Suppressor macrophage (primary cell): ENCODE data around the gene FBXW7.

Source experiments
- DNase-seq, 4 experiments: peaks; one replicate each; pipeline ENCODE4 v3.0.0-alpha.2; 2020 to 2022

Gene FBXW7

GRCh38 chr4:152424977-152425376, 110.9 kb downstream of the FBXW7 start:
- DNase-seq: peak; percentile 64 to 92 (median 78)

DNA sequence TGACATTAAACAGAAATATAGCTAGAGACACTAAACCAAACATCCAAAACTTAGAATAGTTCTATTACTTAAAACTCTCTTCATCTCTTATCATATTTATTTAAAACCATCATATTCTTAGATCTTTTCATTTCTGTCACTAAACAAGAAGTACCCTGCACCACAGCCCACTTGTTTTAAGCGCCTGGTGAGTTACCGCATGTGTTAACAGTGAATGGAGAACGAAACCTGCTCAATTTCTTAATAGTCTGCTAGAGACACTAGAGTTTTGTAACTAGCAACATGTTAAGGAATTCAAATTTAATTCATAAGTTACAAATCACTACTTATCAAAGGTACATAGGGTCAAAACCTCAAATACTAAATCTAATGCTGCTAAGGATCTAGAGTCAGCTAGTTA, 111.5 kb downstream of the FBXW7 start:
- peak in 3 of 4 experiments; percentile 24 to 52 (median 31) for DNase-seq

DNA sequence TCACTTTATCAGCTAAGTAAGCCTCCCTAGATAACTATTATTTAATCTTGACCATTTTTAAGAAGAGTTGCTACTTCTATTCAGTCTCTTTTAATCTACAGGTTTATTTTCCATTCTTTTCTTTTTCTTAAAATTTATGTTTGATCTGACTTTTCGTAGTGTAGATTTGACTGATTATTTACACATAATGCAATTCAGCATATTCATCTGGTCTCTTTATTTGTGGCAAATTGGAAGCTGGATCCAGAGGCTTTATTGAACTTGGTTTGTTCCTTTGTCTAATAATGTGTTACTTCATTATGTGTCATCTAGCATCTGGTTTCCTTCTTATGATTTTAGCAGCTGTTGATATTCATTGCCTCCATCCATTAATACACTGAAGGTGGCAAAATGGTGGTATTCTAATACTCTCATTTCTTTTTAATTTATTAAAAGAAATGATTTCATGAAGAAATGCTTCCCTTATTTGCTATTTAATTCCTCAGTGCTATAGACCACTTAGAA, 113.0 kb downstream of the FBXW7 start:
- no peak for DNase-seq

- no peak for DNase-seq
These were observed 114.3 kb downstream of the FBXW7 start for GRCh38 chr4:152421576-152421975.

GRCh38 chr4:152419809-152420208, 116.1 kb downstream of the FBXW7 start:
- no peak for DNase-seq

DNA sequence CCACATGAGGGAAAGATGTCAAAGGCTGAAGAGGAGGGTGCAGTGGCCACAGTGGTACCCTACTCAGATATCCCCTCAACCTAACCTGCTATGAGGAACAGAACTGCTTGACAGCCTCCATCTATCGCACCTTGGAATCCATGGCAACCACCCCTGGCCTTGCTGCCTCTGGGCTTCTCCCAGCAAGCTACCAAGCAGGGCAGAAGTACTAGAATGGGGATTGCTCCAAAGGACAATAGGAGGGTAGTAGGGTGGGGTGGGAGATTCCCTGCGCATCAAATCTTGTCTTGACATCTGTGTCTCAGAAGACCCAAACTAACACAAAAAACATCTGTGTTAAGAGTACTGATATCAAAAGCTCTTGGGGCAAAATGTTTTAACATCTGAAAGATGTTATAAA, 118.2 kb downstream of the FBXW7 start:
- DNase-seq: no peak

GRCh38 chr4:152415980-152416379, 119.9 kb downstream of the FBXW7 start:
- no peak for DNase-seq

DNA sequence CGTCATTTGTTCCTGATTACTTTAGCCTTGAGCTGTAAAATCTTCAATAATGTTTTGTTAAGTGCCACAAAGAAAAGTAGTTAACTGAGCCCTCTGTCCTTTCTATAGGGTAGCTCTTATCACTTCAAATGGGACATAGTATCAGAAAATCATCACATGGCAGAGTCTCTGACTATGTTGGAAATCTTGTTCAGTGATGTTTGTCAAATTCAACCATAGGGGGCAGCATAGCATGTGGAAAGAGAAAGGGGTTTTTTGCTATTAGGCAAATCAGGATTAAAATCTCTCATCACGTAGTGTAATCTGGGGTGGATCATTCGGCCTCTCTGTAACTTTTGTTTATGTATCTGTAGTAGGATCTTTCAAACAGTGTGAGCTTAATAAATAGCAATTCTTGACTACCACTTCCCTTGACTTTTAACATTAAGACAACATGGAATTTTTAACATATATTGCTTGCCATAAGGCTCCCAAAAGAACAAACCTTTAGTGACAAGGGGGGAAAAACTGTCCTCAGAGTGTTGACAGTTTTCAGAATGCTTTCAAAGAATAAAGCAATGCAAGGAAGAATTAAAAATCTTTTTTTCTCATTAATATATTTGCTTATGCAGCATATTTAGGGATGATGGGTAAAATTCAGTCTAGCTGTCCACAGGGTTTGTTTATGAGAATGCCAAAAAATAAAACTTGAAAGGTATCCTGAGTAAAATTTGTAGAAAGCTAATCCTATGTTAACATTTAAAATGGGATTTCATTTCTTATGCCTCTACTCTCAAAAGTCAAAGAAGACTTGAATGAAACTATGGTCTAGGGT, 127.2 kb downstream of the FBXW7 start:
- peak; percentile 41 to 72 (median 52) for DNase-seq

DNA sequence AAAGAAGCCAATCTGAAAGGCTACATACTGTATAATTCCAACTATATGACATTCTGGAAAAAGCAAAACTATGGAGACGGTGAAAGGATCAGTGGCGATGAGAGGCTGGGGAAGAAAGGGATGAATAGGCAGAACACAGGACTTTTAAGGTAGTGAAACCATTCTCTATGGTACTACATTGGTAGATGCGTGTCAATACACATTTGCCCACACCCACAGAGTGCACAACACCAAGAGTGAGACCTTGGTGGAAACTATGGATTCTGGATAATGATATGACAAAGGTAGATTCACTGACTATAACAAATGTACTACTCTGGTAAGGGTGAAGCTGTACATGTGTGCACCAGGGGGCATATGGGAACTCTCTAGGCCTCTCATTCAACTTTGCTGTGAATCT, 134.5 kb downstream of the FBXW7 start:
- no peak for DNase-seq

DNA sequence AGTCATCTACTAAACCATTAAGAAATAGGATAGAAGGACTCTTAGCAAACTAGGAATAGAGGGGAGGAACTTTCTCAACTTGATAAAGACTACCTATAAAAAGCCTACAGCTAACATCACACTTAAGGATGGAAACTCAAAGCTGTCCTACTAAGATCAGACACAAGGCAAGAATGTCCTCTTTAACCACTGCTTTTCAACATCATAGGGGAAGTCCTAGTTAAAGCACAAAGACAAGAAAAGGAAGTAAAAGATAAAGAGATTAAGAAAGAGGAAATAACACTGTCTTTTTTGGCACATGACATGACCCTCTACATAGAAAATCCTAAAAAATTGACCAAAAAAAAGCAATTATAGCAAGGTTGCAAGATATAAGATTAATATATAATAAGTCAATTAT, 136.6 kb downstream of the FBXW7 start:
- peak; percentile 15 to 69 (median 43) for DNase-seq

DNA sequence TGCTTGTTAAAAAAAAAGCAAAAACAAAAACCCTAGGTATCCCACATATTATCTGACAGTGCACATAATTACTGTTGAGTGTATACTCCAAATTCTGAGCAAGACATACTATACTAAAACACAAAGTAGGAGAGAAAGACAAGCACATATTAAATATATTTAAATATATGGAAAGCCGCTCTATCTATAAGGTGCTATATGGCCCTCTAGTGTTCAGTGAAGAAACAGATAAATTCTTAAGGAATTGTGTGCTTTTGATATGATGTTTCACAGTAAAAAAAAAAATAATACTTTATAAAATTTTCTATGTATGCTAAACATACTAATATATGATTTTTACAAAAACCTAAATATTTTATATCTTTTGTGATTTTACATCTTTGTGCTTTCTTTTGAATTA, 137.8 kb downstream of the FBXW7 start:
- peak in 2 of 4 experiments; percentile 11 to 40 for DNase-seq

DNA sequence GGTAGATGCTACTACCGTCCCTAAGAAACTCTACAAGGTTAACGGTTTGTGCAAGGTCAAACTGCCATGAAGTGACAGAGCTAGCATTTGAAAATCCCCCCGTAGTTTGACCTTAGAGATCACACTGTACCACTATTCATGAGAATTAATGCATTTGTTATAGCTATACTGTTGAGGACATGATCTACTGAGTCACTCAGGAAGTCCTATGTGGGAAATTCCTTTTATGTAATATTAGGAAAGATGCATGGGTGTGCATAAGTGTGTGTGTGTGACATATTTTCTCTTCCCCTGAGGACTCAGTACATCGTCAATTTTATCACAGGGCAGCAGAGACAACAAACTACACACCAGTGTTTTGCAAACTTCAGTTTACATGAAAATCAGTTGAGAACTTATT, 141.1 kb downstream of the FBXW7 start:
- peak; percentile 9 to 61 (median 38) for DNase-seq

GRCh38 chr4:152392079-152392478, 143.8 kb downstream of the FBXW7 start:
- DNase-seq: no peak

GRCh38 chr4:152390216-152390615, 145.7 kb downstream of the FBXW7 start:
- DNase-seq: no peak

DNA sequence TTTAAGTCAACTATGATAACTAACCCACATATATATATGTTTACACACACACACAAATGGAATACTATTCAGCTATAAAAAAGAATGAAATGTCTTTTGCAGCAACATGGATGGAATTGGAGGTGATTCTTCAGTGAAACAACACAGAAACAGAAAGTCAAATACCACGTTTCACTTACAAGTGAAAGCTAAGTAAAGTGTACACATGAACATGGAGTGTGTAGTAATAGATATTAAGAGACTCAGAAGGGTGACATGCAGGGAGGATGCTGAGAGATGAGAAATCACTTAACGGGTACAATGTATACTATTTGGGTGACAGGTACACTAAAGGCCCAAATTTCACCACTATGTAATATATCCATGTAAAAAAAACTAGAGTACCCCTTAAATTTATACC, 146.5 kb downstream of the FBXW7 start:
- DNase-seq: no peak

DNA sequence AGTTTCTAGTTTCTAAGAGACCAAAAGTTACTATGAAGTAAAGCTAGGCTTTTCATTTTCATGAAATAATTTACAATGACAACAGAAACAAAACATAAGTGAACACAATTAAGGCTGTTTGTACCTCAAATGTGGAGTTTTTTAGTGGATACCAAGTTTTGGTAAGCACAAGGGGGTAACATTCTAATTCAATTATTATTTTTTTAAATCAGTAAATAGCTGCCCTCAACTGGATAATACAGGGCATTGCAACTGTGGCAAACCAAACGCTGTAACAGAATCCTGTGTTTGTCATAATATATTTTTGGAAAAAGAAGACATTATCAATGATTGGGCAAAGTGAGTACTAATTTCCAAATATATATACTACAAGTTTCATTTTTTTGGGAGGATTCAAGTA, 150.3 kb downstream of the FBXW7 start:
- DNase-seq: peak in 3 of 4 experiments; percentile 5 to 38 (median 10)

- no peak for DNase-seq
These were observed 153.7 kb downstream of the FBXW7 start for GRCh38 chr4:152382057-152382785.

GRCh38 chr4:152380919-152381318, 155.0 kb downstream of the FBXW7 start:
- no peak for DNase-seq

GRCh38 chr4:152380185-152380584, 155.7 kb downstream of the FBXW7 start:
- DNase-seq: no peak

DNA sequence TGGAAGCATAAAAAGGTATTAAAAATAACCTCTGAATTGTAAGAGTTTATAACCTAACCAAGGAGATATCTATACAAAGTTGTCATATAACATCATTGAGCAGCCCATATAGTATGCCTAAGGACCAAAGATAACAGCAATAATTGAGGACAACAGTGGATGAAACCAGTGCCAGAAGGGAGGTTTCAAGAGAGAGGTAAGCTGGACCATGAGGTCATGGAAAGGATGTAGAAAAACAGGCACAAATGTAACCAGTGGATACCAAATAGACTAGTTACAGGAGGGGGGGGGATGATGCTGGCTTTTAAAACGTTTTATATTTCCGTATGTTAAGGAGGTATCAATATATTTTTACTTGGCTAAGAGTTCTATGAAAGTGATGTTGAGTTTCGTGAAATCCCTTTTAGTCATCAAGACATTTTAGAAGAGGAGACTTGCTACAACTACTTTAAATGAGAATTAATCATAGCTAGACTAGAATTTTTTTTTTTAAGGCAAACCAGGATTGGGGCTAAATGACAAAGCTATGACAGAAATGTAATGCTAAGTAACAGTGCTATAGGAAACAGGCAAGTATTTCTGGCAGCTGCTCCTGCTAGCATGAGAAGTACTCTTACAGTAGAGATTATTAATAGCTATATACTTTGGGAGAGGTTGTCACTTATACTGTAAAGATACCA, 161.1 kb downstream of the FBXW7 start:
- no peak for DNase-seq

DNA sequence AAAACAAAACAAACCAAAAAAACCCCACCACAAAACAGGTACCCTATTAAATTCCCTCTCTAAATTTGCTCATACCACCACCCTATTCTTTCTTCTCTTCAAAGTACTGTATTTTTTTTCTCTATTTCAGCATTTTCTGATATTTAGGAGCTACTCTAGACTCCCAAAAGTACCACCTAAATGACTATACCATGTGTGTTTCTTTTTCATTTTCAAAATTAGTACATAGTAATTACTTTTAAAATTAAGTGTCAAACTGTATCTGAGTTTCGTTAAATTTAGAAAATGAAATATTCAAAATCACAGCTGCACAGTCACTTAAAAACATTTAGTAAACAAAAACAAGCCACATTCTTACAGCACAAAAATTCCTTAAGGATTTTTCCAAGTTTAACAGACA, 161.7 kb downstream of the FBXW7 start:
- DNase-seq: no peak

- no peak for DNase-seq
These were observed 163.4 kb downstream of the FBXW7 start for GRCh38 chr4:152372444-152372843.

DNA sequence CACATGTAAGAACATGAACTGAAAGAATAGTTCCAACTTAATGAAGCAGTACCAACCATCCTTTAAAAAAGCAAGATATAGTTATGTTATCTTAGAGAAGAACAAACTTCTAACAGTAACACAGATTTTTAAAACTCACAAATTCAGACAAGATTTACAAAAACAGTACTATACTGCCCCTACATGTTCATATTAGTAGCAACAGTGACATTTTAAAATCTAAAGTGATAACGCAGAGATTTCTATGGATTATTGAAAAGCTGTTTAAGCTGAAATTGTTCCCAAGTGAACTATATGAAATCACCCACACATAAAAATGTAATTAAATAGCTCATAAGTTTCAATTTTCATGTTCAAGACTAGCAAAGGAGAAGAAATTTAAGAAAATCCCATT, 166.0 kb downstream of the FBXW7 start:
- DNase-seq: peak in 1 of 4 experiments; percentile 18
